Esophagus muscularis mucosa (tissue), 4 donors: Measurements from ENCODE around the gene AS3MT. TPM values are rescaled to one million over a fixed set of nuclear protein-coding genes. Genes with fewer than 3 reads are reported as not detected.

ENCODE experiments used
- small RNA-seq, 3 donors: library from RNA; depleted of rRNA; stranded (forward); fragments of <200 nt; gene quantifications; one replicate each; pipeline ENCODE3, GENCODE V24; 2016
- total RNA-seq, 4 donors: library from RNA; depleted of rRNA; stranded (reverse); fragments of >200 nt; gene quantifications; one replicate each; pipeline versions ENCODE4 v1.1.0 to v1.2.1, GENCODE V29; 2016

AS3MT gene
- total RNA-seq, 4 donors from 2014 or later, result 5.1 to 9.3 (median 6.8) TPM

Small RNA genes lying within 50 kb of the gene (small RNA-seq; reads per million reads assigned to genes)
- 0 reads per million in 3 donors for gene AS3MT
- 0 reads per million in 3 donors for gene RF00026

Other genes with a start within 250 kb of the AS3MT start
- gene TRIM8, start 225.0 kb upstream of the AS3MT start, total RNA-seq, result 100 to 1,000 TPM; 103 to 170 (median 159) TPM
- gene ARL3, start 155.1 kb upstream of the AS3MT start, total RNA-seq, result 1 to 10 TPM; 7.9 to 9.8 (median 8.4) TPM
- gene SFXN2, start 154.8 kb upstream of the AS3MT start, total RNA-seq, result 1 to 10 TPM; 1.2 to 4.0 (median 2.9) TPM
- 100 to 1,000 TPM in 2 of 4 donors, 10 to 100 TPM in 2; 88.5 to 147 (median 112) TPM for gene WBP1L, start 125.5 kb upstream of the AS3MT start, total RNA-seq
- gene CYP17A1, start 32.1 kb upstream of the AS3MT start, total RNA-seq, result not detected
- 10 to 100 TPM; 23.1 to 57.3 (median 36.1) TPM for gene BORCS7, start 15.2 kb upstream of the AS3MT start, total RNA-seq
- 1 to 10 TPM; 4.0 to 9.3 (median 5.4) TPM for gene CNNM2, start 48.8 kb downstream of the AS3MT start, total RNA-seq